GM19099 (cell line): Measurements from ENCODE around the gene TENM3.

Experiments
- POLR2A ChIP-seq: IDR thresholded peaks from 3 replicates; pipeline ENCODE4 v1.6.1; 2011; ENCODE audit warnings: low read depth; ENCODE audit not compliant: insufficient read length; ENCODE audit errors: extremely low read depth

Gene TENM3

GRCh38 chr4:182760551-182761043 is 517.4 kb downstream of the TENM3 start:
- TF ChIP-seq POLR2A = no peak

DNA sequence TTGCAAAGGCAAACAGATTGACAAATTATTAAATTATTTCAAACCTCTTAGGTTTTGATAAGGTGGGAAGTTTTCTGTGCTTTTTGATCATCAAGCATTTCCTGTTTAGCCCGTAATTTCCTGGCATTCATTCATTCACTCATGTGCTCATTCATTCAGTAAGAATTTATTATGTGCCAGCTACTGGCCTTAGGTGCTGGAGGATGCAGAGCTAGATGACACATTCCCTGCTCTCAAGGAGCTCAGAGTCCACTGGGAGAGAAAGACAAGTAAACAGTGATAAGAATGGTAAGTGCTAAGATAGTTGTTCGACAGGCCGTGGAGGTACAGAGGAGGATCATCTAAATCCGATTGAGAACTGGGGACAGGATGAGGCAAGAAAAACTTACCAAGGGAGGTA is 520.9 kb downstream of the TENM3 start:
- TF ChIP-seq POLR2A = no peak

DNA sequence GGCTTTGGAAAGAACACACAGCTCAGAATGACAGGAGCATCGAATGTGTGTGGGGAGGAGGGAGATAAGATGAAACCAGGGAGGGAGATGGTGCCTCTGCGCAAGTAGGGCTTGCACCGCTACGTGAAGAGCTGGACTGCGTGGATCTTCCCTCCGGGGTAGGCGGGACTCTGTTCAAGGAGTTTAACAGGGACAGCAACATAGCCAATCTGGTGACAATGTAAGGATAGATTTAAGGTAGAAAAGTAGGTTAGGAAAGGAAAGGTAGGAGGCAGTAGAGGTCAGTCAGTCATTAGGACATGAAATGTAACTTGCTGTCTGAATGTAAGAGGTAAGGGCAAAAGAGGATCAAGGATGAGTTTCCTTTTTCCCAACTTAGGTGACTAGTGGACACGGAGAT is 521.4 kb downstream of the TENM3 start:
- no peak for TF ChIP-seq POLR2A

DNA sequence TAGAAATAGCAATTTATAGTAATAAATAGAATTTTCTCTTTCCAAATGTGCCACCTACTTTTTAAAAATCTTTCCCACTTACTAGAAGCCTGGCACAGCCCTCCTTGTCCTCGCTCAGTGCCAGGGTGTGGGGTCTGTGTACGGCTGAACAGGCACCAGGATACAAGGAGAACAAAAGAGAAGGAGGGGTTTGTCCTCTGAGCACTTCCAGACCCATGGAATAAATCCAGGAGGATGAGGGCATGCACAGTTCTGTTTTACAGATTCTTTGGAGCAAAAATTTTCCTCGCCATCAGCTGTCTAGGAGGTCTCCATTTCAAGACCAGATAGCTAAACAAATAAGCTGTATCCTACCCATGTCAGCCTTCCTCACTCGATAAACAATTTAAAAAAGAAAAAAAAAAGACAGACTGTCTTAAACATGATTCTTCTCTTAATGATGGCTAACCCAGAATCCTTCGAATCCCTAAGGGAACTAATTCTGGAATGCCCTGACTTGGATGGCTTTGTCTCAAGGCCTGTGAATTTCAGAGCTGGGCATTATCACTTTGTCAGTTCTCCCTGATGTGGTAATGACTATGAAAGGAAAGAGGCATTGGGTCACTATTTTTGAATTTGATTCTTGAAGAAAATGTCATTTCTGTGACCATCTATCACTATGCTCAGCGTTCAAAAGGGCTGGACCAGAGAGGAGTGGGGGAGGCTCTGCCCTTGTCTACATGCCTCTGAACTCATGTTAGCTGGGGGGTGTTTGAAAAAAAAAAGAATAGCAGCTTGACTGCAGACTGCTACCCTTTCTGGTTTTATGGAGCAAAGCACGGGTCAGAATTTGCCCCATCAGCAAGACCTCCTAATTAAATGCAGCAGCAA is 523.0 kb downstream of the TENM3 start:
- TF ChIP-seq POLR2A = no peak

GRCh38 chr4:182766857-182767250 is 523.7 kb downstream of the TENM3 start:
- no peak for TF ChIP-seq POLR2A

GRCh38 chr4:182768838-182769237 is 525.6 kb downstream of the TENM3 start:
- no peak for TF ChIP-seq POLR2A

DNA sequence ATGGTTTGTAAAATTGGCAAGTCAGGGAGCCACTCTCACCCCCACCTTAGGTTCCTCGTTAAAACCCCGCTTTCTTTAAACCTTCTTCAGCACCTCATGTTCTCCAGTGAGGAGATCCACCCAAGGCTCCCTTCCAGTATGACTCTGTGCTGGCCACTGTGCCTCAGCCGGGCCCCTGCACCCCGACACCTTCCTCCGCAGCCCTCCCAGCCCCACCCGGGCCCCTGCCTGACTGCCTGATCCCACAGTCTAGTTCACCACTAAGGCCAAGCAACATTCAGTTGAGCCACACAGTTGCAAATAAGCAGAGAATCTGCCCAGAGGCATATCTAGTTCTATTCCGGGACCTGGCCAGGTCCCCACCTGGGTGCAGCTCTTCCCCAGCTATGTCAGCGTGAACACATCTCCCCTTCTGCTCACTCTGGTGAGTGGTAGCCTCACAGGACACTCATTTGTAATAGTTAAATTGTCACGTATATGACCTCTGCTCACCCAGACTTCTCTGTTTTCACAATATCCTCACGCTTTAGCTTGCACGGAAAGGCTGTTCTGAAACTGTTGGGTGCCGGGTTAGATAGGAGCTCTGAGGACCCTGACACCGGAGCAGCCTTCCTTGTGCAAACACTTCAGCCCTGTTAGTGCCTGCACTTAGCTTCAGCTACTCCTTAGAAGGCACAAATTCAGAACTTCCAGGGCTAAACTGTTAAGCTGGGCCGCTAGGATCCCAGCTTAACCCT is 527.2 kb downstream of the TENM3 start:
- TF ChIP-seq POLR2A = no peak

- no peak for TF ChIP-seq POLR2A
Measured at GRCh38 chr4:182770996-182771514, 527.9 kb downstream of the TENM3 start.

- no peak for TF ChIP-seq POLR2A
Measured at GRCh38 chr4:182775075-182775474, 531.9 kb downstream of the TENM3 start.

DNA sequence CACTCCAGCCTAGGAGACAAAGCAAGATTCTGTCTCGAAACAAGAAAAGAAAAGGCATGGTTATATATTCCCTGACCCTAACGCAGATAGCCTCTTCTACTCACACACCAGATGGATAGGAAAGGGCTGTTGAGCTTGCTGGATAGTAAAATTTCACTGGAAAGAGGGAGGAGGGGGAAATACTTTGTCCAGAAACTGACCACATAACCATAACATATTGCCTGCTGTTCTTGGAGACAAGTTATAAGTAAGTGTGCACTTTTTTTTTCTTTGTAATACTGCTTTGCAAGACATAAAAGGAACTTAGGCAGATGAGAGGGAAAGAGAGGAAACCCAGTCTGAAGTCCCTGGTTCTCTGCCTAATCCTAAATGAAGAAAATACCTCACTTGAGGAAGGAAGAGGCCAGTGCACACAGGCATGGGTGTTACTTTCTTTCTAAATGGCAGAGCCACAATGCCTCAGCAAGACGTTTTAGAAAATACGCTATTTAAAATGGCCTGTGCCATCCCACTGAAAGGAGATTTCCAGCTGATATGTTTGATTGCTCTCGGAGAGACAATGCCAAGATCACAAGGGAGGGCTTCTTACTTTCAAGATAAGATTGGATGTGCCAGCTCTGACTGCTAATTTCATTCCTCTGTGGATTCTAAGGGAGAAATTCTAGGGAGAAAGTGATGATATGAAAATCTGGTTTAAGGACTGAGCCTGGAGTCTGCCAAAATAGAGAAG is 533.3 kb downstream of the TENM3 start:
- TF ChIP-seq POLR2A = no peak

- no peak for TF ChIP-seq POLR2A
Measured at GRCh38 chr4:182778222-182778982, 535.2 kb downstream of the TENM3 start.

GRCh38 chr4:182786991-182787390 is 543.8 kb downstream of the TENM3 start:
- no peak for TF ChIP-seq POLR2A

DNA sequence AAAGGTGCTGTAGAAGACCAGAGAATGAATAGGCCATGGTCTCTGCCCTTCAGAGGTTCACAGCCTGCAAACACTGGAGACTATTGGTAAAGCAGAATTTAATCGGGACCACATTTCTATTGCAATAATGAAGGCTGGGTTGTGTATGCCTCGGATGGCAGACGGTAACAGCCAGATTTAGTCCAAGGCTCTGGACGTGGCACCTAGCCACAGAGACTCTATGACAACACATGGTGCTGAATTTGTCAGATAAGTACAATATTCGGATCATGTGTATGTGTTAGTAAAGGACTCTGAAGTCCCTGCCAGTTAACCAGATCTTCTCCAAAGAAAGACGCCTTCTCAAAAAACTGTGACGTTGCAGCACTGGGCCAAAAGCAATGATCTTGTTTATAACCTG is 545.0 kb downstream of the TENM3 start:
- no peak for TF ChIP-seq POLR2A

DNA sequence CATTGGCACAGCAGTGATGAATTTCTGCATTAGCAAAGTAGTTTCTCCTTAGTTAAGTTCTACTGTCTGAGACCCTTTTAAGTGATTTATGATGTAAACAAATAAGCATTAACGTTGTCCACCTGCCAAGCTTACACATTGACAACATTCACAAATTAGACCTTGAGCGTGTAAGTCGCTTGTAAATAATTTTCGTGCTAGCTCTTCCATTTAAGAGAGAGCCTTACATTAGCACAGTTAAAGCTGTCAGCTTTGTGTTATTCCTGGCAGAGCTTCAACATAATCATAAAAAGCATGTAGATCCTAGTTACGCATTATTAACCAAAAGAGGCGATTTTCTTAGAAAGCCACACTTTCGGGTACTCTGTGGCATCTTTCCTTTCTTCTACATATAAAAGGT is 546.3 kb downstream of the TENM3 start:
- TF ChIP-seq POLR2A = no peak
